ENCODE data around the gene HBEGF. TPM values are rescaled to one million over a fixed set of nuclear protein-coding genes. Genes with fewer than 3 reads are reported as not detected.
A peak's percentile ranks its signal among the peaks of the same experiment; 100 is the strongest.

The HBEGF gene
- polyA plus RNA-seq, 3 donors, result 25.2 to 548 (median 31.6) TPM

DNA sequence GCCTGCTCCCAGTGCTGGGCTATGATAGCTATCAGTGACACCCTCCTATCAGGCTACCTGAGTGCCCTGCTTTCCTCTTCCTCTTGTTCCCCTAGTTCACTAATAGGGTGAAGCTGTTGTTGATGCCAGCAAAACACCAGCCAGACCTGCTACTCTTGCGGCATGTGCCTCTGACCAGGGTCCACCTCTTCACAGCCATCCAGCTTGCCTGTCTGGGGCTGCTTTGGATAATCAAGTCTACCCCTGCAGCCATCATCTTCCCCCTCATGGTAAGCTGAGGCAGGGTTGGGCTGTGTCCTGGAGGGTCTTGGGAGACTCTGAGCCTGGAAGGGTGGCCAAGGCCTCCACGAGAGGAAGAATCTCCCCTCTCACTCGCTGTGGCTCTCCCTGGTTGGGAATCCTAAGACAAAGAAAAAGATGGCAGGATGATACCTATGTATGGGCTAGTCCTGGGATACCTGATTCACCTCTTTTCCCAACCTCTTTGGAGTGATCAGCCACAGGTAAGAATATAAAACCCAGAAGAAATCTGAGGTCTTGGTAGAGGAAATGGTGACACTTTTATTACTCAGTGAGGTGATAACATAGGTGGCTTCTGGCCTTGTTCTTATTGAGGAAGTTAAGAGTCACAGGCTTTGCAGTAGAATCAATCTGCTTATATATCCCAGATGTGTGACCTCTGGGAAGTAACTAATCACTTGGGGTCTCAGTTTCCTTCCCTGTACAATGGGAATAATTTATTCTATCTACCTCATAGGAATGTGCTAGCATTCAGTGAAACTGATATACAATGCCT lies 25.2 kb upstream of the HBEGF start:
- Histone ChIP-seq H3K9me3 (replicated peaks in 1 of 2; ENCODE audit: control insufficient read depth in 1 of 2, insufficient read depth in 1 of 2, low read length in 2 of 2) (no peaks in the 10 kb centered on the region), H3K79me2 (ENCODE audit: insufficient read depth, low read length) (no peaks in the 10 kb centered on the region), H3K27ac (ENCODE audit: low read depth in 1 of 2, low read length in 2 of 2) (no peak overlapping the region), H2AFZ (ENCODE audit: insufficient read depth, low read depth, low read length, poor library complexity, severe bottlenecking) (no peak overlapping the region), H3K4me1 (ENCODE audit: control insufficient read depth in 1 of 2, insufficient read depth in 2 of 2, low read length in 2 of 2) (peaks cover 0 to 6% of the 10 kb centered on the region in 2 donors), H4K20me1 (ENCODE audit: insufficient read depth, low read length) (no peaks in the 10 kb centered on the region), H3K4me3 (replicated peaks in 1 of 3; ENCODE audit: low read depth in 2 of 3, low read length in 3 of 3) (no peak overlapping the region), H3K9ac (ENCODE audit: insufficient read depth, low read length, poor library complexity, severe bottlenecking) (no peak overlapping the region), H3K36me3 (replicated peaks in 1 of 2; ENCODE audit: control insufficient read depth in 1 of 2, insufficient read depth in 2 of 2, low read length in 2 of 2) (no peaks in the 10 kb centered on the region), H3K27me3 (ENCODE audit: control insufficient read depth in 2 of 2, insufficient read depth in 2 of 2, low read length in 2 of 2) (no peaks in the 10 kb centered on the region), H3K4me2 (replicated peaks; ENCODE audit: extremely low read depth, low read length, poor library complexity, severe bottlenecking) (no peak overlapping the region)
- intact Hi-C loops (cut with micrococcal nuclease), result loop anchor here in 1 of 2 donors (10.0 kb wide), 1 partner anchor 353 kb away; no protein-coding TSS in a partner anchor
- no peak for DNase-seq
- Mint-ChIP-seq H3K27me3 (ENCODE audit: low read depth in 3 of 3) (peaks cover 0 to 2% (median 2%) of the 10 kb centered on the region in 3 donors), H3K9me3 (no peaks in the 10 kb centered on the region), H3K4me3 (no peak overlapping the region), H3K4me1 (peaks cover 7% of the 10 kb centered on the region), H3K27ac (peak overlapping the region in 1 of 7 donors; percentile 19), H3K36me3 (no peaks in the 10 kb centered on the region)
- WGBS (ENCODE audit: insufficient coverage), result 100% methylated on average over 1 of the region's 3 CpGs
- TF ChIP-seq, protein P1, sequence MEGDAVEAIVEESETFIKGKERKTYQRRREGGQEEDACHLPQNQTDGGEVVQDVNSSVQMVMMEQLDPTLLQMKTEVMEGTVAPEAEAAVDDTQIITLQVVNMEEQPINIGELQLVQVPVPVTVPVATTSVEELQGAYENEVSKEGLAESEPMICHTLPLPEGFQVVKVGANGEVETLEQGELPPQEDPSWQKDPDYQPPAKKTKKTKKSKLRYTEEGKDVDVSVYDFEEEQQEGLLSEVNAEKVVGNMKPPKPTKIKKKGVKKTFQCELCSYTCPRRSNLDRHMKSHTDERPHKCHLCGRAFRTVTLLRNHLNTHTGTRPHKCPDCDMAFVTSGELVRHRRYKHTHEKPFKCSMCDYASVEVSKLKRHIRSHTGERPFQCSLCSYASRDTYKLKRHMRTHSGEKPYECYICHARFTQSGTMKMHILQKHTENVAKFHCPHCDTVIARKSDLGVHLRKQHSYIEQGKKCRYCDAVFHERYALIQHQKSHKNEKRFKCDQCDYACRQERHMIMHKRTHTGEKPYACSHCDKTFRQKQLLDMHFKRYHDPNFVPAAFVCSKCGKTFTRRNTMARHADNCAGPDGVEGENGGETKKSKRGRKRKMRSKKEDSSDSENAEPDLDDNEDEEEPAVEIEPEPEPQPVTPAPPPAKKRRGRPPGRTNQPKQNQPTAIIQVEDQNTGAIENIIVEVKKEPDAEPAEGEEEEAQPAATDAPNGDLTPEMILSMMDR (IDR thresholded peaks at IDR 0.05), result no peak

DNA sequence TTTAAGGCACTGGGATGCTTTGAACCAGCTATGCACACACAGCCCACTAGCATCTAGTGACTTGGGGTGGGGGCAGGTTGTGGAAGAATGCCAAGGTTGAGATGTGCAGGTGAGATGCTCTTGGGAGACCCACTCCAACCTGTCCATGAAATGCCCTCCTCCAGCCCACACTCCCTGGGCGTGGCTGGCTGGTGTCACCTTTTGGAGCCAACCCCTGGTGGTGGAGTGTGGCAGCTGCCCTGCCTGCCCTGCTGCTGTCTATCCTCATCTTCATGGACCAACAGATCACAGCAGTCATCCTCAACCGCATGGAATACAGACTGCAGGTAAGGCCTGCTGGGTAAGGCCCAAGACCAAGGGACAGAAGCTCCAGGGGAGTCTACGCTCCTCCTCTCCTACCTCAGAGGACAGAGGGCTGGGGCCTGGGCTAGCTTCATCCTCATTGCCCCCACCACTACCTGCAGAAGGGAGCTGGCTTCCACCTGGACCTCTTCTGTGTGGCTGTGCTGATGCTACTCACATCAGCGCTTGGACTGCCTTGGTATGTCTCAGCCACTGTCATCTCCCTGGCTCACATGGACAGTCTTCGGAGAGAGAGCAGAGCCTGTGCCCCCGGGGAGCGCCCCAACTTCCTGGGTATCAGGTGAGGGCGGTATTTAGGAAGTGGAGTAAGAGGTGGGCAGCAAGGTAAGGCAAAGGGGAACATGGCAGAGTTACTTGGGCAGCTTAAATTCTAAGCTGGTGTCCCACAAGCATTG lies 21.0 kb upstream of the HBEGF start:
- Histone ChIP-seq H3K27me3 (ENCODE audit: control insufficient read depth in 2 of 2, insufficient read depth in 2 of 2, low read length in 2 of 2) (no peaks in the 10 kb centered on the region), H3K4me1 (ENCODE audit: control insufficient read depth in 1 of 2, insufficient read depth in 2 of 2, low read length in 2 of 2) (peaks cover 4 to 5% of the 10 kb centered on the region in 2 donors), H3K4me2 (replicated peaks; ENCODE audit: extremely low read depth, low read length, poor library complexity, severe bottlenecking) (no peak overlapping the region), H3K4me3 (replicated peaks in 1 of 3; ENCODE audit: low read depth in 2 of 3, low read length in 3 of 3) (no peak overlapping the region), H3K36me3 (replicated peaks in 1 of 2; ENCODE audit: control insufficient read depth in 1 of 2, insufficient read depth in 2 of 2, low read length in 2 of 2) (no peaks in the 10 kb centered on the region), H3K9ac (ENCODE audit: insufficient read depth, low read length, poor library complexity, severe bottlenecking) (no peak overlapping the region), H2AFZ (ENCODE audit: insufficient read depth, low read depth, low read length, poor library complexity, severe bottlenecking) (no peak overlapping the region), H3K9me3 (replicated peaks in 1 of 2; ENCODE audit: control insufficient read depth in 1 of 2, insufficient read depth in 1 of 2, low read length in 2 of 2) (no peaks in the 10 kb centered on the region), H3K27ac (ENCODE audit: low read depth in 1 of 2, low read length in 2 of 2) (no peak overlapping the region), H3K79me2 (ENCODE audit: insufficient read depth, low read length) (no peaks in the 10 kb centered on the region), H4K20me1 (ENCODE audit: insufficient read depth, low read length) (no peaks in the 10 kb centered on the region)
- peaks cover 5% of the 10 kb centered on the region for H3K4me1 Mint-ChIP-seq
- 86% methylated on average over 7 of the region's 8 CpGs for WGBS (ENCODE audit: insufficient coverage)
- H3K4me3 Mint-ChIP-seq, result no peak overlapping the region
- peaks cover 2 to 4% (median 3%) of the 10 kb centered on the region in 3 donors for H3K27me3 Mint-ChIP-seq (ENCODE audit: low read depth in 3 of 3)
- intact Hi-C loops (cut with micrococcal nuclease), result loop anchor here in 1 of 2 donors (10.0 kb wide), 1 partner anchor 347 kb away; no protein-coding TSS in a partner anchor
- DNase-seq, result no peak
- H3K27ac Mint-ChIP-seq, result no peak overlapping the region
- no peaks in the 10 kb centered on the region for H3K9me3 Mint-ChIP-seq
- TF ChIP-seq, protein P1 (IDR thresholded peaks at IDR 0.05), result no peak
- no peaks in the 10 kb centered on the region for H3K36me3 Mint-ChIP-seq
